Measurements from ENCODE around the gene SIGMAR1. TPM values are rescaled to one million over a fixed set of nuclear protein-coding genes. Genes with fewer than 3 reads are reported as not detected.

SIGMAR1 gene
- polyA plus RNA-seq, 10 donors, result 35.5 to 60.7 (median 47.0) TPM

DNA sequence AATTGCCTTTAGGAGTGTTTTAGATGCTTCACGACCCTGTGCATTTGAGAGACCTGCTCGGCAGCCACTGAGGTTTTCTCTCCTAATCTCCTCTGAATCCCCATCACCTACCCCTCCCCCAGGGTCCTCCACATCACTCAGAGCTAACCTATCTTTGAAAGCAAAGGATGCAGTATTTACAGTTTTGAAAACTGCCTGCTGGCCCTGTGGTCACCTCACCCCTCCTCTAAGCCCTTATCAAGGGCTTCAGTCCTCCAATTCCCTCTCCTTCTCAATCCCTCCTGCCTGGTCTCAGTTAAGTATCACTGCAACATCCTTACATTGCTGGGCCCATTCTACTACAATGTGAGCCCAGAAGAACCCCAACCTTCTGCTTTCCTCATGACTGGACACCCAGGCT is 30.3 kb downstream of the SIGMAR1 start:
- no peak for DNase-seq

DNA sequence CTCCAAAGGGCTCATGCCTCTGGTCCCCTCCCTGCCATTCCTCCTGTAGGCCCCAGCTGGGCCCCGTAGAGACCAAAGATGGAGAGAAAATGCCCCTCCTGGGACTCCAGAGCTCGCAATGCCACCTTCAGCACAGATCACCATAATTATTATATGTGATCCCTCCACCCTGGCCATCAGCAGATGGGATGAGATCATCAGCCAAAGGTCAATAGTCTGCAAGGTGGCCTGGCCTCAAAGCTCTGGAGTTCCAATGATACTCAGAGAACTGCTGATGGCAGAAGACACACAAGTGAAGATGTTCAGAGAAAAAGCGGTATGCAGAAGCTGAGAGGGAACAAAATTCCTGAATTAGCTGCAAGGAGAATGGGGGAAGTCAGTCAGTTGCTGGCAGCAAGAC is 30.7 kb downstream of the SIGMAR1 start:
- no peak for DNase-seq

DNA sequence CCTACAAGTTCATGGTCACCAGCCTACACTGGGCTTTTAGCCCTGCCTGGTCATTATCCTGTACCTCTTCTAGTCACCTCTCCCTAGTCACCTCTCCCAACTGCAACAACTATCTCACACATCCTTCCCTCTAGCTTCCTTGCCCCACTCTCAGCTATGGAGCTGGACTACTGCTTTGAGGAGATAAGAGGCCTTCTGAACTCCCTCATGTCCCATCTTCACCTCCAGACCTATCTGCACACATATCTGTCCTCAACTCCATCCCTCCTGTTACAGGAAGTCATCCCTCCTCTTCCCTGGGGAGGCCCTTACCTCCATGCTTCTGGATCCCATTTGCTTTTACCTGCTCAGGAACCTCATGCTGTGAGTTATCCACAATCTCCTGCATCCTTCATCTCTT is 31.4 kb downstream of the SIGMAR1 start:
- DNase-seq, result no peak

DNA sequence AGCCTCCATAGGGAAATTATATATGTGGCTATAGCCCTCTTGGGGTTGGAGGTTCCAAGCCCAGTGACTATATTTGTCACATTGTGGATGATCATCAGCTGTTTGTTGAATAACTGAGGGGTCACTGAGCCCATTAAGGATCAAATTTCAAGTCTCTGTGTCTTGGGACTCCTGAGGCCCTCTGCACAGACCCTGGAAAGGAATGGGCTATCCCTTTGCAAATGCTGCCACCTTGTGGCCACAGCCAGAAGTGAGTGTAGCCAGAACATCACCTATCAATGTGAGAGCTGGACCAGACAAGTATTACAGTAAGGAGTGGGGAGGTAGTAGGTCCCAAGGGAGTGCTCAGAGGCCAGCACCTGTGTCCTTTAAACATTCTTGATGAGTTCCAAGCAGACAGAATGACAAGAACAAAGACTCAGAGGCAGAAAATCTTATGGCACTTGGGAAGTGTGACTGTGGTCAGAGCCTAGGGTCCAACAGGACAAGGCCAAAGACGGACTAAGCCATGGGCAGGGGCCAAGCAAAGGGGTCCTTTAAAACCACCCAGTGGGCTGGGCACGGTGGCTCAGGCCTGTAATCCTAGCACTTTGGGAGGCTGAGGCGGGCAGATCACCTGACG is 33.9 kb downstream of the SIGMAR1 start:
- peak; percentile 71 to 90 (median 82) for DNase-seq

DNA sequence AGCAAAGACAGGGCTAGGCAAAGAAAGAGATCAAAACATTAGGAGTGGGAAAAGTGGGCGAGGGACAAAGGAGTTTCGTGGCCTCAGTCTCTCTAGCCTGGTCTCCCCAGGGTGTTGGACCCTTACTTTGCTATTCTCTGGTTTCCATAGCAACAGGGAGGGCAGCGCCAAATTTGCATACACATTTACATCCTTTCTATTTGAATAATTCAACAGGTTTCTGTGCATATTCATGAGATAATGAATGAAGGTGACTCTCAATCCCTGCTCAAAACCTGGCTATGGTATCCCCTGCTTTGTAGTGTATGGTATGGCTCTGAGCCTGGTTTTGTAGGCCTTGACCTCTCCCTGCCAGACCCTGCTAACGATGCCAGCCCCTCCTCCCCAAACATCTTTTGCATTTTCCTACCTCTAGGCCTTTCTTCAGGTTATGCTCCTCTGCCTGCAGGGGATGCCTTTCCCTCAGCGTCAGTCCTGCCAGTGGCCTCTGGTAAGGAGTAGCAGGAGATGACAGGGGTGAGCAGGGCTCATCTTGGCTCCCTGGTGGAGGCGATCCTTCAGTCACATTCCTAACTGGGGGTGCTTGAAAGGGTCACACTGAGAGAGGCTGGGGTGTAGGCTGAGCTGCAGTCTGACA is 35.5 kb downstream of the SIGMAR1 start:
- DNase-seq, result no peak

DNA sequence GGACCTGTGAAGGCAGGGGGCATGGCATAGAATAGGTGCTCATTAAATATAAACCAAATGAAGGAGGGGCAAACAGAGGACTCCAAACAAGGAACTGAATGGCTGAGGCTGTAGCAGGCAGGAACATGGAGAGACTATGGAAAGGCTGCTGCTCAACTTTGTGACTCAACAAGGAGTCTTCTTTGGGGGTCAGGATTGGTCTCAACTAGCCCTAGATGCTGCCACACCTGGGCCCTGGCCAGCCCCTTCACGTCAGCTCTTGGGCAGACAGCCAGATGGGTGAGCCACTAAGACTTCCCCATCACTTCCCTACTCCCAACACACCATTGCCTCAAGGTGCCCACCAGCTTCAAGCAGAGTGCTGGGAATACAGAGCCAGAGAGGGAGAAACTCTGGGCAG is 36.7 kb downstream of the SIGMAR1 start:
- no peak for DNase-seq

DNA sequence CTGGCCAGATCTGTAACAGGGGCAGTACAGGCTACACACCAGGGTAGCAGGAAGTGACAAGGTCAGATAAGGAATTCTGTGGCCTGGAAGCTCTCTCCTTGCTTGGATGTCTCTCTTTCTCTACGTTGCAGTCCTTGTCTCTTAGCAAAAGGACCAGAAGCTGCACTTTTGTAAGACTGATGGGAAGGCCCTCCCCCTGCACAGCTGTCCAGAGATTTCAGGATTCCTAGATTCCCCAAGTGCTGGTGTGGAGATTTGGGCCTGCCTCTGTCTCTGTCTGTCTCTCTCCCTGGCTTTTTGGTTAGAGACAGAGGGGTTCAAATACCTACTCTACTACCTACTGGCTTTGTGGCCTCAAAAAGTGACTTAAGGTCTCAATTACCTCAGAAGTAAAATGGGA is 38.0 kb downstream of the SIGMAR1 start:
- DNase-seq, result no peak

DNA sequence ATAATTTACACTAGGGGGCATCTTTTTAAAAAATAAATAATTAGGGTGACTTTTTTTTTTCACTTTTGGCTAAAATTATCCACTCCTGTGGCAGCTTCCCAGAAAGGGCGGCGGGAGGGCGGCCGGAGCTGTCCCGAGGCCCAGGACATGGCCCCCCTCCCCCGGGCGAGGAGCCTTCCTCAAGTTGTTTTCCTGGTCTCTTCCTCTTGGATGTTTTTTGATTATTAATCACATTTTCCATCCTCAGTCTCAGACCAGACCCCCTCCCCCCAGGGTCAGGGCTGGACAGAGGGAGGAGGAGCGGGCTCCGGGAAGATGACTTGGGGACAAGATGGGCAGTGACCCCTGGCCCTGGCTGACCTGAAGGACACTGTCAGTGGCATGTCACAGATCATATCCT is 43.4 kb downstream of the SIGMAR1 start:
- DNase-seq, result no peak

DNA sequence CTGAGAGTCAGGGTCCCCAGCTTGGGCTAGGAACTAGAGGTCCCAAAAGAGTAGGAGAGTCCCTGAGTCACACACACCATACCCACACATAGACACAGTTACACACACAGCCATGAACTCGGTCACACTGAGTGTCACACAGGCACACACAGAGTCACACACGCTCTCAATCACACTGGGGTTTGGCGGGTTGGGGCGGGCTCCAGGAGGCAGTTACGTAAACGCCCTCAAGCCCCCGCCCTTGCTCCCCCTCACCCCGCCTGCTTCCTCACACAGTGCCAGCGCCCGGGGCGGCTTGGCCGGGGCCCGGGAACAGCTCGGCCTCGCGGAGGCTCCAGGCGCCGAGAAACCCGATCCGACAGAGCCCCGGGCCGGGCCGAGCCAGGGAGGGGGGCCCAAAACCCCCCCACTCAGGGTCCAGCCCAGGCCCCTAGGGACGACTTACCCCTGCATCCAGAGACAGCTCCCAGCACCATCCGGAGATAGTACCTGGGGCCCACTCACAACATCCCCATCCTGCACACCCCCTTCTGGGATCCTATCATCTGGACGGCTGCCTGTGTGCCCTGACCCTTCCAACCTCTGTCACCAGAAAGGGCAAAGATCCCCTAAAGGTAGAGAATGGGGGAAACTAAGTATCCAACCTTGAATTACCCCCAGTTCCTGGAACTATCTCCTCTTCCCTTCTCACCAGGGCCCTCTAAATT is 44.5 kb downstream of the SIGMAR1 start:
- peak in 1 of 3 donors; percentile 83 for DNase-seq

DNA sequence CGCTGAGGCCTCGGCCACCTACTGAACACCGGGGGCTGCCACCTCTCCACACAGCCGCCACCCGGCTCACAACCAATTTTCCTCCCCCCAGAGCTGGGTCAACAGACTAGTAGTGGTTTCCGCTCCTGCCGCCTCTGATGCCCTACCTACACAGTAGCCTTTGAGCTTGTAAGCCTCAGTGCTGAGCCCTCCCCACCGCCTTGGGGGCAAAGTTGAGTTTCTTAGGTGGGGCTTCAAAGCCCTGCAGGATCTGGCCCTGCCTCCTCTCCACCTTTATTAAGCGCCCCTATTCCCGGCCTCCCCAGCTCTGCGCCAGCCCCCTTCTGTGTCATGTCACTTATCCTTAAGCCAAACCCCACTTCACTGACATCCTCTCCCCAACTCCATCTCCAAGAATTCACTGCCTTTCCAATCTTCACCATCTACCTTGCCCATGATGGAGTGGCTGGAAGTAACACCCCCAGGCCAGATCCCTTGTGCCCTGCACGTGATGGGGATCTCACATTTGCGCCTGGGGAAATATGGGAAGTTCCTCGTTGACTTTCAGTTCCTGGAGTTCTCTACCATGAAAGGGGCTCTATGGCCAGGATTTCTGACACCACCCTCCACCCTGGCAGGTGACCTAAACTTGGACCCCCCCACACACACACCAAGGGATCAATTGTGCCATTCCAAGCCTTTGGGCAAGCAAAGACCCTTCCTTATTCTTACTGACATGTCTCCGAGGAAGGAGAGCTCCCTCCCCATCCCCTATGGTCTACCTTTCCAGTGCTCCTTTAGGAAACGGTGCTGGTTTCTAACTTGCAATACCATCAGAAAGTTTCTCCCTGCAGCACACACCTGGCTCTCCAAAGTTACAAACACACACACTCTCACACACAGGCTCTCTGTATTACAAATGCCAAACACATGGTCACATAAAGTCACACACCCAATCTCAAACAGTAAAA is 45.4 kb downstream of the SIGMAR1 start:
- DNase-seq, result no peak

DNA sequence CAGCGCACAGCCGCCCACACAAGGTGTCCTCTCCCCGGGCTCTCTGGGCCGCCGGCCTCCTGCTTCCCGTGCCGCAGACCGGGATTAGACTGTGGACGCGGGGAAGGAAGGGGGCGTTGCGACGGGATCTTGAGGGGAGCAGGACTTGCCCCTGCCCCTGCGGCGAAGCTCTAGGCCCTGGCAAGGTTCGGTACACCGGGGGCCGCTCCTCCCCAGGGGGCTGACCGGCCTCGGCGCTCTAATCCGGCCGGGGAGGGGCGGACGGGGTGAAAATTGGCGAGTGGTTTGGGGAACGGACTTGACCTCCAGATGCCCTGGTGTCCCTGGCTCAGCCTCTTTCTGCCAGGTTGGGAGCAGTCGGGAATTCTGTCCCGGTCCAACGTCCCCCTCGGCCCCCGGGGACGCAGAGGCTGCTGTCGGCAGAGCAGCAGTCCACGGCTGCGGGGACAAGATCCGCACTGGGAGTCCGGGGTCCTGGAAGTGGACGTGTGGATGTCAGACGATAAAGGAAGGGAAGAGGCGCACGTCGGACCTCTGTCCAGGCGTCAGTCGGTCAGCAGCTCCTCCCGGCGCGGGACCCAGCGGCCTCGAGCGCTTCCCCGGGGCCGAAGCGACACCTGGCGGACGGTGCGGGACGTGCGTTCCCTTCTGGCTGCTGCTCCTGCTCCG is 46.2 kb downstream of the SIGMAR1 start:
- DNase-seq, result peak; percentile 74 to 95 (median 92)

DNA sequence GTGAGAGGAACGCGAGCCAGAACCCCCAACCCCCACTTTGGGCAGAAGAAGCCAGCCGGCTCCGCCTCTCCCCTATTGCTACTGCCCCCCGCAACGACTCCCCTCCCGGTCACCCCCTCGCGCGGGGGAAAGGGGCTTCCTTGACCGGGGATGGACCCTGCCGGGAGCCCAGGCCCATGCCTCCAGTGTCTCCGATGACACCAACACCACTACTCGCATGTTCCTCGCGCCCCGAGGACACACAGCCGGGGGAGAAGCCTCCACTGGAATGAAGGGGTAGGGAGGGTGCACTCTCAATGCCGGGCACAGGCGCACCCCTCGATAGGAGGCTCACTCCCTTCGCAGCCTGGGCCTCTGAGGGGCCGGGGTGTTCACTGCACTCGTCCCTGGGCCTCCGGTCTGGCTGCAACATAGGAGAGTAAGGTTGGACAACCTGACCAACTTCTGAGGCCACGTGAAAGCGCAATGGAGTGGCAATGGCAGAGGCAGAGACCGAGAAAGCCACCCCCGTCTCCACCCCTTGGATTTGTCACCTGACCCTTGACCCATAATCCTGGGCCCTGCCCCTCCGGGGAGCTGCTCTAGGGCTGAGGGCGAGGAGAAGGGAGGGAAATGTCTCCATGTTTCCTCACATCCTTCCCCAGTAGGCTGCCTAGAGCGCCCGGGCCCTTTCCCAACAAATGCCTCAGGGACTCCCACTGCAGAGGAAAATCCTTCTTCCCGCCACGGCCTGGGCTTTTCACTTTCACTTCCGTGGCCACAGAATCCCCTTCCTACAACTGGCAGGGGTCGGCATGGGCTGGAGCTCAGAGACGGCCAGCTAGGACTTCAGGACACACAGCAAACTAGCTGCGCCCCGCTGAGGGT is 47.0 kb downstream of the SIGMAR1 start:
- DNase-seq, result peak in 1 of 3 donors; percentile 81

DNA sequence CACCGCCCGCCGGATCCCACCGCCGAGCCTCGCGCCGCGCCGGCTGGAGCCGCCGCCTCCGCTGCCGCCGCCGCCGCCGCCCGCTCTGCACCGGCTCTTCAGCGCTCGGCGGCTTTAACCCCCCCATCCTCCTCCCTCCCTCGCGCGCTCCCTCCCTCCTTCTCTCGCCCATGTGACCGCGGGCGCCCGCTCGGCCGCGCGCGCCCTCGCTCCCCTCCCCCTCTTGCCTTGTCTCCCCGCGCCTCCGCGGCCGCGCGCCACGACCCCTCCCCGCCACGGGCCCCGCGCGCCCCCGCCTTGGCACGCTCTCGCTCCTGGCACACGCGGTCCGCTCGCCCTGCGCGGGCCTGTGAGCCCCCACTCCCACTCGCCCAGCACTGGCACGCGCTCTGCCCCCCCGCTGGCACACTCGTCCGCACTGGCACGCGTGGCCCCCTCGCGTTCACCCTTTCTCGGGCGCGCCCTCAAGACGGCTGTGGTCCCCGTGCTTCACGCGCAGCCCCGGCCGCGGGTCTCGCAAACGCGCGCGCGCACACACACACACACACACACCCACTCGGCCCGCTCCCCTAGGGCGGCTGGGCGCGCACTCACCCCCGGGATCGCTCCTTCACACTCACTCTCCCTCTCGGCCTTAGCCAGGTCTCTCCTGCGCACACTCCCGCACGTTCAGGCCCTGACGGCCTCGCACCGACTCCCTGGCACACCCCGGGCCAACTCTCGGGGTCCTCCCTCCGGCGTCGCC is 47.8 kb downstream of the SIGMAR1 start, which contains the start of gene CNTFR:
Gene CNTFR (minus strand): TSS at position 89 of the 745 bp plus-strand sequence. CDS start 20,743 bp downstream, outside the sequence.
- peak in 1 of 3 donors; percentile 88 for DNase-seq

DNA sequence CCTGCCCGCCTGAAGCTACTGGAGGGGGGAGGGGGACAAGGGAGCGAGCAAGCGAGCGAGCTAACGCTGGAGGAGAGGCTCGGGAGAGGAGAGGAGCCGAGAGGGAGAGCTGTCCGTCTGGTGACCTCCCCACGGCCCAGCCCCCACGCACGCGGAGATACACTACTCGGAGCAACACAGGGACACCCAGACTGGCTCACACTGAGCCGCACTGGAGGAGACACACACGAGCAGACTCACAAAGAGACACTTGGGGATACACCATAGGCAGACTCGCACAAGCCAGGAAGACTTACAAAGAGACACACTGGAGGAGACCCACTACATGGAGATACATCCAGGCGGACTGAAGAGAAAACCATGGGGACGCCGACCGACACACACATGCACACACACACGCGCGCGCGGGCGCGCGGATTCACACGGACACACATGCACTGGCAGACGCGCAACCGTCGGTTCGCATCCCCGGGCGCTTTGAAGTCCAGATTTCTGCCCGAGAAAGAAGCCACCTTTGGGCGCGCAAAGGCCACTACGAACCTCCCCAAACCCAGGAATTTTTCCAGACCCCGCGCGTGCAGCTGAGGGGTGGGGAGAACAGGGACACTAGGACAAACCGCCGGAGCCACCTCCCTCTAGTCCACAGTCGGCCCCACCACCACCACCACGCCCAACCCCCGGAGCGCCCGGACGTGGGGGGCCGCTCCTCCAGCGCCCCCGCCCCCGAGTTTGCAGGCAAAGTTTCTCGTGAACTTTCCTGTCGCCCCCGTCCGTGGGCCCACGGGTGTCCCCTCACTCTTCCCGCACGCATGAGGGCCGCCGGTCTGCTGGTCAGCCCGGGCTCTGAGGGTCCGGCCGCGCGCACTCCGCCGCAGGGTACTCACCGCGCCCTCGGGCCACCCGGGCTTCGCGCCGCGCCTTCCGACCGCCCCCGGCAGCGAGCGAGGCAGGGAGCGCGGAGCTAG is 48.6 kb downstream of the SIGMAR1 start:
- peak in 1 of 3 donors; percentile 76 for DNase-seq

DNA sequence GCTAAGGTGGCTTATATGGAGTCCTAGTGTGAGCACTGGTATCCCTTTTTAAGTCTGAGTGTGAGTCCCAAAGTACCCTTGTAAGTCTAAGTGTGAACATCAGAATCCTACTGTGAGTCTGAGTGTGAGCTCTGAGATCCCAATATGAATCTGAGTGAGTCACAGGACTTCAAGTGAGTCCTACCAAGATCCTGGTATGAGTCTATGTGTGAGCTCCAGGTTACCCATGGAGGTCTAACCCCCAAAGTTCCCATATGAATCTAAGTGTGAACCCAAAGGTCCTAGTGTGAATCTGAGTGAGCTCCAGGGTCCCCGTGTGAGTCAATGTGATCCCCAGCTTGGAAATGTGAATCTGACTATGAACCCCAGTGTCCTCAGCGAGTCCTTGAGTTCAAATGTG is 50.3 kb downstream of the SIGMAR1 start:
- DNase-seq, result no peak

DNA sequence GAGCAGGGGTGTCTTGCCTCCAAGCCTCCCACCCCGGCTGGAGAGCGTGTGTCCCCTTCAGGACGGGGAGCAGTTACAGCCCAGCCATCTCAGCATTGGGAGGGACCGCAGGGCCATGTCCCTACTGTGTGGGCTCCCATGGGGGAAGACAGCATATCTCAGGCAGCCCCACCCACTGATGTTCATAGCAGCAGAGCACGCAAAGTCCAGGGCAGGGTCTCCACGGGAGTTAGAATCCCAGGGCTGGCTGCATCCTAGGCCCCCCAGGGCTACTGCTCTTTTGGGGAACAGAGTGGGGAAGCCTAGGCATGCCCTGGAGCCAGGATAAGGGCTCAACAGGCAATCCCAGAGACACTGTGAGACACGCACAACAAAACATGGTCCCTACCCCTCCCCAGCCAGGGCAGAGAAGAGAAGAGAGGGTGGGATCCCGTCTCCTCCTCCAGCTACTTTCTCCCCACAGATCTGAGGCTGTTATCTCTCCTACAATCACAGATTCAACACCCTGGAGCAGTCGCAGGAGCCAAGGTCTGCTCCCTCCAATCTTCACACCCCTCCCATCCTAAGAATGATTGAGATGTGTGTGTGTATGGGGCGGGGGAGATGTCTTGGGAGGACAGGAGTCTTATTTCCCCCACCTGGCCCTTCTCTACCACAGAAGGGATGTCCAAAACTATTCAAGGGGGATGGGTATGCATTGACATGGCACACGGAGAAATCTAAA is 51.5 kb downstream of the SIGMAR1 start:
- no peak for DNase-seq

DNA sequence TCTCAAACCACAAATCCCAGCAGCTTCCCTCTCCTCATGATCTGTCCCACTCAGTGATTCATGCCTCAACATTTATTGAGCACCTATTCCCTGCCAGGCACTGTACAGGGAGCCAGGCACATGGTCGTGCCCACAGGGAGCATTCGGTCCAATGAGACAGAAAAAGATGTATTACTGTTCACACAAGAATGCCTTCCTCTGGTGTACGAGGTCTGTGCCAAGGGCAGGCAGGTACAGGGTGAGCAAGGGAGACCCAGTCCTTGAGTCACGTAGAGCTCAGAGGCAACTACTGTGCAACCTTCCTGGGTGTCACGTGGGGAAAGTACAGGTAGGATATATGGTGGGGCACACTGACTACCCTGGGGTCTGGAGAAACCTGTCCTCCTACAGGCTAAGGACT is 52.6 kb downstream of the SIGMAR1 start:
- DNase-seq, result no peak
